HG03139 (cell line): ENCODE measurements around the gene KRTAP4-5.
"Not testable (repeated sequence)": the region's sequence is repeated elsewhere in the genome, so short reads cannot be mapped to it uniquely, and the experiment has no call there.

Experiments
- ATAC-seq: cut with Tn5 transposase; IDR thresholded peaks from one replicate; pipeline ENCODE4 v1.9.1; 2021; ENCODE audit not compliant: unreplicated experiment

KRTAP4-5 gene

DNA sequence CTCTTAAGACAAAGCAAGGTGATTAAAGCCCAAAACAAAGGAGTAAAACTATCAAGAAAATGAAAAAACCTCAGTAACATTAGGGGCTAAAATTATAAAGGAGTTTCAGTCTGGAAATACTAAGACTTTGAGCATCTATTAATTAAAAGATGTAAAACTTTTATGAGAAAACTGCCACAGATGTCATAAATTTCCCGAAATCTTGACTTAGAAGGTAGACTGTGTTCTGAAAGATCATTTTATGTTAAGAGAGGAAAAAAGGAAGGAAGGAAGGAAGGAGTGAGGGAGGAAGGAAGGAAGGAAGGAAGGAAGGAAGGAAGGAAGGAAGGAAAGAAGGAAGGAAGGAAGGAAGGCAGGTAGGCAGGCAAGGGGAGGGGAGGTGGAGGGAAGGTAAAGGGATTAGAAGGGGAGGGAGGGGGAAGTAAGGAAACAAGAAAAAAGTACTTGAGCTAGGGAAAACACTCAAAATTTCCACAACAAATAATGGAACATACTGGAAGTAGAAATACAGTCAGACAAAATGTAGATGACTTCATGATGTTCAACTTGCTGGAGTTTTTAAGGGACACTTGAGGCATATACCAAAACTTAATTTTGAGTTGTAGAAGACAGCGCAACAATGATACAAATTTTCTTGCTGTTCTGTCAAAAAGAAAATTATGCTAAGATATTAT, 2.0 kb downstream of the KRTAP4-5 start:
- ATAC-seq: no peak

DNA sequence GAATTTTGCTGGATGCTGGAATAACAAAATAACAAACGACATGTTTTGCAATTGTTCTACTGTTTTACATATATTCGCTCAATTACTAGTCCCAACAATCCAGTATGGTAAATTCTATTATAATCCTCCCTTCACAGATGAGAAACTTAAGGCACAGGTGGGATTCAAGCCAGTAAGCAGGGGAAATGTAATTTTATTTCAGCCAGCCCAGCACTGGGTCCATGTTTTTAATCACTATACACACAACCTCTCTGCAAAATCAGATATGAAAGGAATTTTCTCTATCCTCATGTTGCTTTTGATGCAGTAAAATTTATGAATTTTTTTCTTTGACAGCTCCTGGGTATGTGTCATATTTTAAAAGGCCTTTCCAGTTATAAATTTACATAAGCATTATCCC, 4.4 kb downstream of the KRTAP4-5 start:
- ATAC-seq: no peak

DNA sequence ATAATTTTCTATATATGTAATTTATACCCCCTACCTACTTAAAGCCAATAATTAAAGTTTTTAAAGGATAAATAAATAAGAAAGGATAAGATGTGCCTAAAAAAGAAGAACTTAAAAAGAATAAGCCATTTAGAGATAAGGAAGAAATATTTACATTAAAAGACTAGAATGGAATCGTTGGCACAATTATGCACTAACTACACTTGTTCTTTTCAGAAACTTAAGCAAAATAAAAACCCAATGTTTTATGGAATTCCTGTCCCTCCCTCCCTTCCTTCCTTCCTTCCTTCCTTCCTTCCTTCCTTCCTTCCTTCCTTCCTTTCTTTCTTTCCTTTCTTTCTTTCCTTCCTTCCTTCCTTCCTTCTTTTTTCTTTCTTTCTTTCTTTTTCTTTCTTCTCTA, 4.8 kb downstream of the KRTAP4-5 start:
- ATAC-seq: no peak

DNA sequence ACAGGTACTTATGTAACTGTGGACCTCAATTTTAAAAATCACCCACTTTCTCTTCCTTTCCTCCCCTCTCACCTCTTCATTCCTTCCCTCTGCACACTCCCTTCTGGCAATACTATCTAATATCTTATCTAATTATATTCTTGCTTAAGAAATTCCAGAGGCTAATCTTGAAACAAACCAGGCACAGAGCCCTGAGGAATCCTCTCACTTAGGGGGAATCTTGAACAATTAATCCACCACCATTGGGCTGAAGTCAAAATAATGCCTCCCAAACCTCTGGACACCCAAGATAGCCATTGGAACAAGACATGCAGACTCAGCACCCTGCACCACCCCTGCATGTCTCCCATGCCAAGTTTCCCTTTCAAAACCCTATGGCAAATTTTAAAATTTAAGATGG, 8.3 kb downstream of the KRTAP4-5 start:
- ATAC-seq: no peak

DNA sequence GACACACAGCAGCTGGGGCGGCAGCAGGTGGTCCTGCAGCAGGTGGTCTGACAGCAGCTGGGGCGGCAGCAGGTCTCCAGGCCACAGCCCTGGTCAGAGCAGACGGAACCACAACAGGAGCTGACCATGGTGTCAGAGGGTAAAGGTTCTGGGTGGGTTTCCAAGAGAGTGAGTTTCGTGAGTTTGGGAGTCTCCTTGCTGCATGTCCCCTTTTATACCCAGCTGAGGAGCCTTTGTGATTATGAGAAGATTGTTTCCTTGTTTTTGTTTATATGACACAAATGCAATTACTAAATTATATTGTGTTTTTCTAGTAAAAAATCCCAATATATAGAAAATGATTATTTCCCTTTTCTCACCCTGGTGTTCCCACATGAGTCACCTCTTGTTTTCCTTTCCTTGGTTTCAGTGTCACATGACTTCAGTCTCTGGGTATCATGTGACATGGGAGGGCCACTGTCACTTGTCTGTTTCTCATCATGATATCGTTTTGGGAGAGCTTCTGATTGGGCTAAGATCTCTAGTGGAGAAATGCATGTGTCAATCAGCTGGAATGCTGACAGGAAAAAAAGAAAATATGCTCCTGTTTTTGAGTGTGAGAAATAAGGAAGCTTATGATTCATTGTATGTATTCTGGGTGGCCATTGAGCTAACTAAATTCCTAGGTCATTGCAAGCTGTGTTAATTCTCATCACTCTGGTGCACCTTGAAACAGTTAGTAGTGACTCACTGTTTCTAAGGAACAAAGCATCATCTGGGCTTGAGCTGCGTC, 9.1 kb downstream of the KRTAP4-5 start, which contains the start of gene KRTAP4-6:
Gene KRTAP4-6, minus strand, starts transcription at position 185 of the 772 bp plus-strand sequence. Its CDS starts 57 bp downstream, at position 128.
- ATAC-seq: no peak

DNA sequence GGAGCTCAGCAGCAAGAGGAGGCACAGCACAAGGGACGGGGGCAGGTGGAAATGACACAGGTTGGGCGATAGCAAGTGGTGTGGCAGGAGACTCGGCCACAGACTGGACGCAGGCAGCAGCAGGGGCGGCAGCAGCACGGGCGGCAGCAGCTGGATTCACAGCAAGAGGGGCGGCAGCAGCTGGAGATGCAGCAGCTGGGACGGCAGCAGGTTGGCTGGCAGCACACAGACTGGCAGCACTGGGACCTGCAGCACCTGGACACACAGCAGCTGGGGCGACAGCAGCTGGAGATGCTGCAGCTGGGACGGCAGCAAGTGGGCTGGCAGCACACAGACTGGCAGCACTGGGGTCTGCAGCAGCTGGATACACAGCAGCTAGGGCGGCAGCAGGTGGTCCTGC, 9.8 kb downstream of the KRTAP4-5 start:
- not testable (repeated sequence) for ATAC-seq

DNA sequence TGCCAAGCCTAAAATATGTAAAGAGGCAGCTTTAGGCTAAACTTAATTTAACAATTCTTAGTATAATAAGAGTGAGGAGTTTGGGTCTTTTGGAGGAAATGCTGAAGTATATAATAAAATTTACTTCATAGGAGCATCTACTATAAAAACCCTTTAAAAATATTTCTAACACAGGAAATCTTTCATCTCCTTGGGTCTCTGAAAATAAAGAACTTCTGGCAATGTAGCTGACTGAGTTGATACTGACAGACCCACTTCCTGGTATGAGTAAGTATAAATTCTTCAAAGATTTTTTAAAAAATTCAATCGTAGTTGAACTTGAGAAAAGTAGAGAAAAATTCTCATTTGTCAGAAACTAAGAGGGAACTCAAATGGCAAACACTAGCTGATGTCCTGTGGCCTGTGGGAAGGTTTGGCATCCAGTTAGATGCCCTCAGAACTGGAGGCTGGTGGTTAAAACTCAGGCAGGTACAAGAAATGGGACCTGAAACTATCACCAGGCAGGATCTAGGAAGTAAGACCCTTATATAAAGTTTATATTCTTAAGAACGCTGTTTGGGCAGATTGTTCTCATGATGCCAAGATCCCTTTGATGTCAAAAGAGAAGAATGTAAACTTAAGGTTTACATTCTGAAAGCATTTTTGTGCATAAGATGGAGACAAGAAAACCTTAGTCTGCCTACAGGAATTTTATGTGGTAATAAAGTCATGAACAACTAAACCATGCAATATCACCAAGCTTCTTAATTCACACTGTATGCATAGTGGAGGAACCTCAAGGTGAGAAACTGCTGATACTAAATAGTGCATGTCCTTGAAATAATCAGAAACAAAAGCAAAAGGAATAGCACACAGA, 15.5 kb downstream of the KRTAP4-5 start:
- no peak for ATAC-seq

DNA sequence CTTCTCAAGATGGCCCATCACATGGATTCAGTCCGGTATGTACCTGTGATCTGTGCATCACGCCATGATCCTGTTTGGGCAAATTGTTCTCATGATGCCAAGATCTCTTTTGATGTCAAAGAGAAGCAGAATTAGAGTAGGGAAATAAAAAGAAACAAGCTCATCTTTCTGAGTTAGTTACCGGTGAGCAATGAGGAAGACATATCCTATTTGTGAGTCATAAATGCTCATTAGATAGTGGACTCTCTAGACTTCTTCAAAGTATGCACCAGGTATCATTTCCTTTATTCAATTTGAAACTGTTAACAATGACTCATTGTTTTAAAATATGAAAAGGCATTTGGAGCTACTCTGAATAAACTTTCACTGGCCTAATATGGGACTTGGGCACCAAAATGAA, 17.6 kb downstream of the KRTAP4-5 start:
- ATAC-seq: no peak

DNA sequence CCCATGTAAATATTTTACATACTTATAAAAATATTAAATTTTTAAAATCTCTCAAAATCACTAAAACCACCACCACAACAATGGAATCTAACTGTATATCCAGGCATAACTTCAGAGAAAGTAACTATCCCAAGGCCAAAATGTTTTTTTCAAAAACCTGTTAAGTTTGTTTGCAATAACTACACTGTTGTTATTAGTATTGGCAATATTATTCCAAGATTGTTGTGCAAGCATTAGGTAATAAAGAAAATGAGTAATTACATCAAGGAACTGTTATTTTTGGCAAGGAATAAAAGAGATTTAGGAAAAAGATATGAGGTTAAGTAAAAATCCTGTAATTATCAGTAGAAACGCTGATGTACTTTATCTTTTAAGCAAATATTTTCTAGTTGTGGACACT, 22.3 kb downstream of the KRTAP4-5 start:
- no peak for ATAC-seq

DNA sequence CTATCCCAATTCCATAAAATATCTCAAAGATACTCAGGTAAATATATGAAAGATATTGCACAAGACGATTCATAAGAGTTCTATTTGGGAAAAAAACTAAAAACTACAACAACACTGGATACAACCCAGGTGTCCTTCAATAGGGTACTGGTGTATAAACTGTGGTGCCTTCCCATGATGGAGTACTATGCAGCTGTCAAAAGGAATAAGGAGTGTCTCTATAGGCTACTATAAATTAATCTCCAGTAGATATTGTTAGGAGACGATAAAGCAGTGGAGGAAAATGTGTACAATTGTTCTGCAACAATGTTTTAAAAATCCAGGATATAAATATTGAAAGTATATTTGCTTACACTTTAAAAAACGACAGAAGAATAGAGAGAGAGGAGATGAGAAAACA, 23.2 kb downstream of the KRTAP4-5 start:
- no peak for ATAC-seq

DNA sequence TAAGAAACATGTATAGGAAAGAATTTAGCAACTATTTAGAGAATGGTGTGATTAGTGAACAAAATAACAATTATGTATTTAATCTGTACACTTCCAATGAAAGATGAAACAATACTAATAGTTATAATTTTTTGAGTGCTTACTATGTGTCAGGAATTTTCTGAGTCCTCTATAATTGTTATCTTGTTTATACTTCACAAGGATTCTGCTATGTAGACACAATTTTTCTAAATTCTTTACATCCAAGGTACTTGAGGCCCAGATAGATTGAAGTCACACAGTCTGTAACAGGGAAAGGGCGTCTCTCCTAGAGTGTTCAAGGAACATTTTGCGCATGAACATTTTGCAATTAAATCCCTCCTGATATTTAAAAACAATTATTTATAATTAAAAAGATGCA, 24.6 kb downstream of the KRTAP4-5 start:
- no peak for ATAC-seq

DNA sequence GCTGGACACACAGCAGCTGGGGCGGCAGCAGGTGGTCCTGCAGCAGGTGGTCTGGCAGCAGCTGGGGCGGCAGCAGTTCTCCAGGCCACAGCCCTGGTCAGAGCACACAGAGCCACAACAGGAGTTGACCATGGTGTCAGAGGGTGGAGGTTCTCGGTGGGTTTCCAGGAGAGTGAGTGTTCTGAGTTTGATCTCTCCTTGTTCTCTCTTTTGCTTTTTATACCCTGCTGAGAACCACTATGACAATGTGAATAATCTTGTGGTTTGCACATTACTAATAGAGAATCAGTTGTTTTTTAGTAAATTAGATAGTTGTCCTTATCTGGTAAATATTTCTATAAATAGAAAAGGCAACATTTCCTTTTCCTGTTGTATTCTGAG, 25.6 kb downstream of the KRTAP4-5 start, which contains the start of gene KRTAP4-12:
Gene KRTAP4-12, minus strand, starts transcription at position 192 of the 381 bp plus-strand sequence. Its CDS starts 60 bp downstream, at position 132.
- not testable (repeated sequence) for ATAC-seq

DNA sequence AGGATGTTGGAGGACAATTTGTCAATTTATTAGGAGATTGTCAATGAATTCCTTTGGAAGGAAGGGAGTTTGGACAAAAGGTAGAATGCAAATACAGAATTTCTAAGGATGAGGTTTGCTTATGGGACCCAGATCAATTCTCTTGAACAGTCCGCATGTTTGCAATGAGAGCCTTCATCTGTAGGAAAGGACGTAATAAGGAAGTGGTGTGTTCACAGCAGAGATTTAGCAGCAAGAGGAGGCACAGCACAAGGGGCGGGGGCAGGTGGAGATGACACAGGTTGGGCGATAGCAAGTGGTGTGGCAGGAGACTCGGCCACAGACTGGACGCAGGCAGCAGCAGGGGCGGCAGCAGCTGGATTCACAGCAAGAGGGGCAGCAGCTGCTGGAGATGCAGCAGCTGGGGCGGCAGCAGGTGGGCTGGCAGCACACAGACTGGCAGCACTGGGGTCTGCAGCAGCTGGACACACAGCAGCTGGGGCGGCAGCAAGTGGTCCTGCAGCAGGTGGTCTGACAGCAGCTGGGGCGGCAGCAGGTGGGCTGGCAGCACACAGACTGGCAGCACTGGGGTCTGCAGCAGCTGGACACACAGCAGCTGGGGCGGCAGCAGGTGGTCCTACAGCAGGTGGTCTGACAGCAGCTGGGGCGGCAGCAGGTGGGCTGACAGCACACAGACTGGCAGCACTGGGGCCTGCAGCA, 26.2 kb downstream of the KRTAP4-5 start:
- ATAC-seq: not testable (repeated sequence)

DNA sequence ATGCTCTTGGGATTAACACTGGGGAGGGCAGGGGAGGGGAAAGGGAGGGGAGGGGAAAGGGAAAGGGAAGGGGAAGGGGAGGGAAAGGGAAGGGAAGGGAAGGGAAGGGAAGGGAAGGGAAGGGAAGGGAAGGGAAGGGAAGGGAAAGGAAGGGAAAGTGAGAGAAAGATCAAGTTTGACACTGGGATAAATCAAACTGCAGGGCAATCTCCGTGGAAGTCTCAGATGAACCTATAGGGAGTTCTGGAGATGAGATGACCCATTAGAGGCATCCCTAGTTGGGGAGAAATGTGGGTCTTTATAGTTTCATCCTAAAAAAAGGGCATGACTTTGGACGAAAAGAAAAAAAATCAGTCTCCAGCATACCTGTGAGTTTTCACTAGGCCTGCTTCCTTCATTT, 27.9 kb downstream of the KRTAP4-5 start:
- ATAC-seq: no peak

DNA sequence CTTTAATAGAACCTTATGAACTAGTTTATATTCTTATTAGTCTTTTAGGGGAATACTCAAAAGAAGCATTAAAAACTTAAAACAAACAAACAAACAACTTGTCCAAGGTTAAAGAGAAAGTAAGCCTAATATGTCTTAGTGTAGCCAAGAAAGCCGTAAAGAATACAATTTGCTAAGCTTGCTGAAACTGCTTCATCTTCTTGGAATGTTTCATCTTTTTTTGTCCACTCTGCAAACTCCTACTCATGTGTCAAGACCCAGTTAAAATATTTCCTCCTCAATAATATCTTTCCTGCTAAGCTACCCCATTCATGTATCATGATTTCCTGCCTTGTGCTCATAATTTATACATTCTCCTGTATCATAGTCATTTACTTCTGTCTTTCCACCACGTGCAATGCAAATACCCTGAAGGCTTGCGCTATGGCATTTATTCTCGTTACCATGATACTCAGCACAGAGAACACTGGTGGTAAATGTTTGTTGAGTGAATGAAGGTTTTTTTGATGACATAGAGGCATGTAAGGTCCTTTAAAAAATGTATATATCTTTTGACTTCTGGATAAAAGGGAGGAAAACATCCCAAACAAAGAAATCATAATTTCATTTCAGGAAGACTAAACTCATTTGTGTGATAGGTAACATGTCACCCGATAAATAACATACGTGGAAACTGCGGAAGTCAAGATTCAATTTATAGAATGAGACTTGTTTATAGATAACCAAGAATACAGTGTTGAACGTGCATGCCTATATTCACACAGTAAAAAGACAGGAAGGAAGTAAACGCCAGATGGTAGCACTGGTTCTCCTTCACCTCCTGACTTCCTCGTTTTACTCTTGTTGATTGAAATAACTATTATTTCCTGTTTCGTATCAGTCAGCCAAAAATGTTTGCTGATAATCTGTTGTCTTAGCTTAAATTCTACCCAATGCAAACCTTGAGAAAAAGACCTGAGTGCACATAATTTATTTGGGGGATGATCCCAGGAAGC, 29.6 kb downstream of the KRTAP4-5 start:
- ATAC-seq: not testable (repeated sequence)

DNA sequence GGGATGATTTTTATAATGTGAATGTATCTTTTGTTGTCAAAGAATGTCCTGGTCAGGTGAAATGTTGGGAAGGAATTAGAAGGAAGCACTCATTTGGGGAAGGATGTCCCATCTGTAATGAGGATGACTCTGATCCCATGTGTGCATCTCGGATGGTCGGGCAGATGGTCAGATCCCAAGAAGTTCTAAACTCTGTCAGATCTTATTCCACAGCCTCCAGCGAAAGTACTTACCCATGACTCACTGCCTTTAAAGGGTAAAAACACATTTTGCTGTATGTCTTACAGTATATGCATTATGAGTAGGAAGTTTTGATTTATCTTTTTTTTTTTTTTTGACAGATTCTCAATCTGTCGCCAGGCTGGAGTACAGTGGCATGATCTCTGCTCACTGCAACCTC, 30.9 kb downstream of the KRTAP4-5 start:
- no peak for ATAC-seq

DNA sequence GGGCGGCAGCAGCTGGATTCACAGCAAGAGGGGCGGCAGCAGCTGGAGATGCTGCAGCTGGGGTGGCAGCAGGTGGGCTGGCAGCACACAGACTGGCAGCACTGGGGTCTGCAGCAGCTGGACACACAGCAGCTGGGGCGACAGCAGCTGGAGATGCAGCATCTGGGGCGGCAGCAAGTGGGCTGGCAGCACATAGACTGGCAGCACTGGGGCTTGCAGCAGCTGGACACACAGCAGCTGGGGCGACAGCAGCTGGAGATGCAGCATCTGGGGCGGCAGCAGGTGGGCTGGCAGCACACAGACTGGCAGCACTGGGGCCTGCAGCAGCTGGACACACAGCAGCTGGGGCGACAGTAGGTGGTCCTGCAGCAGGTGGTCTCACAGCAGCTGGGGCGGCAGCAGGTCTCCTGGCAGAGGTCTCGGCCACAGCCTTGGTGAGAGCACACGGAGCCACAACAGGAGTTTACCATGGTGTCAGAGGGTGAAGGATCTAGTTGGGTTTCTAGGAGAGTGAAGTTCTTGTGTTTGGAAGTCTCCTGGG, 31.7 kb downstream of the KRTAP4-5 start, which contains the start of gene KRTAP4-11:
Gene KRTAP4-11, minus strand, starts transcription at position 528 of the 541 bp plus-strand sequence. Its CDS starts 58 bp downstream, at position 470.
- not testable (repeated sequence) for ATAC-seq

DNA sequence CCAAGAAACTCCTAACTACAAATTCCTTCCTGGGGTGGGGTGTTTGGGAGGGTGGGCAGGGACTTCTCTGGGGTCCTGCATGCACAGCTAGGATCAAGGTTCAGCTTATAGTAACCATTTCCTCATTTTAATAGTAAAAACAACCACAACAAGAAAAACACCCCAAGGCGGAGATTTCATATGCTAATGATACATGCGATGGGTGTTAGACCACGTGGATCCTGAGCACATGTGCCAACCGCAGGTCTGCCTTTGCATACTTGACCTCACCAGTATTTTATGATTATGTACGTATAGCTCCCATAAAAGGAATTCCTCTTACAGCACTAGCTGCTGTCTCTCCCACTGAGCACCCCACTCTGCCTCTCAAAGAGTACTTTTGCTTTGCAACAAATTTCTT, 33.3 kb downstream of the KRTAP4-5 start:
- ATAC-seq: no peak
